GM19372 (cell line): ENCODE data around the gene PAX7.

Source experiments
- ATAC-seq: cut with Tn5 transposase; IDR thresholded peaks from one replicate; pipeline ENCODE4 v1.9.1; 2021; ENCODE audit warnings: mild to moderate bottlenecking, low read depth, moderate library complexity; ENCODE audit not compliant: unreplicated experiment

PAX7 gene

GRCh38 chr1:18784482-18784831 is 153.8 kb downstream of the PAX7 start:
- ATAC-seq = no peak

- ATAC-seq = no peak
Measured at GRCh38 chr1:18786149-18786548, 155.5 kb downstream of the PAX7 start.

- no peak for ATAC-seq
Measured at GRCh38 chr1:18787825-18788385, 157.3 kb downstream of the PAX7 start.

DNA sequence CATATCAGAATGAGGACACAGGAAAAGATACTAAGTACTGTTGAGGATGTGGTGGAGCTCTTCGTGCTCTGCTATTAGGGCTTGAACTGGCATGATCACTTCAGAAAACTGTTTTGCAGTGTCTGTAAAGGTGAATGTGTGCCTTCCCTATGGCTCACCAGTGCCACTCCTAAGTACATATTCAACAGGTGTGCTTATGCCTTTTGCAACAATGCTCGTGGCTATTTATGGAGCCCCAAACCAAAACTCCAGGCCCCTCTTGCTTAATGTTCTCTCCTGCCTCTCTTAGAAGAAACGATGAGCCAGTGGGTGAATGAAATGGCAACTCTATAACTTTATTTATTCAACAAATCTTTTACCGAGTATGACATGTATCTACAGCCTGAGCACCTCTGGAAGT is 158.6 kb downstream of the PAX7 start:
- ATAC-seq = no peak

DNA sequence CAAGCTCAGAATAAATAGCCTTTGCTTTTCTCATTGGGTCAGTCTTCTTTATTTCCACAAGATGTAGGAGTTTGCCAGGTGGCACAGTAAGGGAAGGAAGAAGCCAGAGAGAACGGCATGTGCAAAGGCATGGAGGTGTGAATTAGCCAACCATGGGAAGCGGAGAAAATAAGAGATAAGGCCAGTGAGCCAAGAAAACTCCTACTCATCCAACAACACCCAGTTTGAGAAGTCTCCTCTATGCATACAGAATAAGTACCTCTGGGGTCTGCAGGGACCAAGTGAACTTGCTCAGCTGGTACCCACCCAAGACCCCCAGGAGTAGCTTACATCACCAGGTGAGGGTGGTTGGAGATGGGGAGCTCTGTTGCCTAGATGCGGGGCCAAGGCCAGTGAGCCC is 162.1 kb downstream of the PAX7 start:
- no peak for ATAC-seq

GRCh38 chr1:18793164-18793563 is 162.5 kb downstream of the PAX7 start:
- ATAC-seq = no peak

DNA sequence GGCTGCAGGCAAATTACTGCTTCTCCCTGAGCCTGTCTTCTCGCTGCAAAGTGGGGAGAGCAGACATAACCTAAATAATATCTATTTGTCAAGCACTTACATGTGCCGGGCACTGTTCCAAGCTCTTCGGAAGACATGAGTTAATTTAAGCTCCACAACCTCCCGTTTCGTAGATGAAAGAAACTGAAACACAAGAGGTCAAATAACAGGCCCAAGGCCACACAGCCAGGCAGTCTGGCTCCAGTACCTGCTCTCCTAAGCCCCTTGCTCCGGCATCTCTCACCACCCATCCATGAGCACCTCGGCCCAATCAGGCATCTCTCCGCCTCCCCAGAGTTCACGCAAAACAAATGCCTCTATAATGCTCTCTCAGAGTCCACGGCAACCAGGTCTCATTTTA is 163.4 kb downstream of the PAX7 start:
- ATAC-seq = no peak

- no peak for ATAC-seq
Measured at GRCh38 chr1:18794561-18794960, 163.9 kb downstream of the PAX7 start.

- ATAC-seq = no peak
Measured at GRCh38 chr1:18795002-18795689, 164.5 kb downstream of the PAX7 start.

GRCh38 chr1:18796950-18797349 is 166.3 kb downstream of the PAX7 start:
- ATAC-seq = no peak
